DND-41 (cell line): ENCODE measurements around the gene TBC1D22A.

Experiments
- ATAC-seq: fragments of 200-7000 bp; cut with Tn5 transposase; 3 replicates; pipeline ENCODE4 v1.9.1; 2021; ENCODE audit warnings: low read depth; ENCODE audit not compliant: insufficient read depth
- DNase-seq: peaks from one replicate; pipeline ENCODE4 v3.0.0-alpha.2; 2020
- H2AFZ ChIP-seq: 2 replicates; pipeline ENCODE4 v1.6.0; 2012; ENCODE audit warnings: low read depth, low read length
- H3K27ac ChIP-seq: 2 replicates; pipeline ENCODE4 v1.5.1; 2012; ENCODE audit warnings: low read length, inconsistent platforms
- H3K27me3 ChIP-seq: fragments of 200-600 bp; sonication (generic); 2 replicates; pipeline ENCODE4 v1.6.0; 2012; ENCODE audit warnings: low read length, mild to moderate bottlenecking, inconsistent platforms; ENCODE audit not compliant: insufficient read depth, poor library complexity
- H3K36me3 ChIP-seq: 2 replicates; pipeline ENCODE4 v1.5.1; 2012; ENCODE audit warnings: low read length, inconsistent platforms; ENCODE audit not compliant: insufficient read depth
- H3K4me1 ChIP-seq: 2 replicates; pipeline ENCODE4 v1.5.1; 2012; ENCODE audit warnings: mild to moderate bottlenecking, low read length; ENCODE audit not compliant: insufficient read depth
- H3K4me2 ChIP-seq: 2 replicates; pipeline ENCODE4 v1.6.0; 2012; ENCODE audit warnings: mild to moderate bottlenecking, moderate library complexity, low read length, inconsistent platforms; ENCODE audit not compliant: insufficient read depth
- H3K4me3 ChIP-seq, 2 experiments: fragments of 200-600 bp in 1 of 2; shearing (Covaris generic) in 1 of 2; 2 replicates each; pipeline ENCODE4 v1.5.1; 2012 to 2016; ENCODE audit warnings: inconsistent platforms in 2 of 2, low read length in 2 of 2, mild to moderate bottlenecking in 2 of 2, low read depth in 1 of 2, moderate library complexity in 1 of 2
- H3K79me2 ChIP-seq: 2 replicates; pipeline ENCODE4 v1.6.0; 2012; ENCODE audit warnings: low read length, inconsistent platforms; ENCODE audit not compliant: insufficient read depth
- H3K9ac ChIP-seq: 2 replicates; pipeline ENCODE4 v1.6.0; 2012; ENCODE audit warnings: low read depth, mild to moderate bottlenecking, inconsistent platforms, low read length, moderate library complexity
- H3K9me3 ChIP-seq: 2 replicates; pipeline ENCODE4 v1.5.1; 2012; ENCODE audit warnings: low read length, moderate library complexity, mild to moderate bottlenecking, inconsistent platforms; ENCODE audit not compliant: insufficient read depth, severe bottlenecking
- H4K20me1 ChIP-seq: 2 replicates; pipeline ENCODE4 v1.6.0; 2012; ENCODE audit warnings: low read length; ENCODE audit not compliant: insufficient read depth
- CTCF ChIP-seq: IDR thresholded peaks from 2 replicates; pipeline ENCODE4 v1.5.1; 2012; ENCODE audit warnings: borderline replicate concordance, low read length, moderate library complexity, mild to moderate bottlenecking; ENCODE audit not compliant: poor library complexity, severe bottlenecking; ENCODE audit errors: extremely low read depth
- EZH2 ChIP-seq: IDR thresholded peaks from 3 replicates; pipeline ENCODE4 v1.6.1; 2012; ENCODE audit warnings: borderline replicate concordance, low read depth, mild to moderate bottlenecking, moderate library complexity, low read length, inconsistent platforms; ENCODE audit not compliant: severe bottlenecking

Gene TBC1D22A

DNA sequence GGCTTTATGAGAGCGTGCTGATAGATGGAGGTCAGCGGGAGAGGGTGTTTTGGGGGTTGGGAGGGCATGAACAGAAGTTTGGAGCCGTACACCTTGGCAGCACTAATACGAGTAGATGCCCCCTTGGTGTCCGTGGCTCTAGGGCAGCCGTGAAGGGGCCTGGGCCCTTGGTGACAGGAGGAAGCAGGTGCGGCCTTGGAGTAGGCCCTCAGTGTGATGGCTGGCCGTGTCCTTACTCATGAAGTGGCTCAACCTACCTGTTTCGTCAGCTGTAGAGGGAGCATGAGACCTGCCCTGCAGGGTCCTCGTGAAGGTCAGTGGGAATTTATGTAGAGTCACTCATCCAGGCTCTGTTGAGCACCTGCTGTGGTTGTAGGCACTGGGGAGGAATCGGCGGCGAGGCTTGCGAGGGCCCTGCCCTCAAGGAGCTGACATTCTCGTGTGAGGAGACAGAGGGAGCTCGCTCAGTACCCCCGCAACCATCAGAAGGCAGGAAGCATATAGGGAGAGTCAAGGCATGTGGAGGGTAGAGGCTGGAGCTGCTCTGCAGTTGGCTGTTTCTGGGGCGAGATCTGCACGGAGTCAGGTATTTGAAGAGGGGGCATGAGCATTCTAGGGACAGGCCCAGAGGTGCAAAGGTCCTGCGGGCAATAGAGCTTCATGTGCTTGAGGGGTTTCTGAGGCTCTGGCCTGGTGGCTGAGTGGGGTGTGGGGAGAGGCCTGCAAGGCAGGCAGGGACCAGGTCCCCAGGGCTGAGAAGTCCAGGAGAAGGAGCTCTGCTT is 39.6 kb downstream of the TBC1D22A start:
- Histone ChIP-seq H3K36me3 (peaks cover 74% of the 10 kb centered on the region), H3K4me2 (no peak overlapping the region), H3K4me1 (peaks cover 23% of the 10 kb centered on the region), H3K27me3 (no peaks in the 10 kb centered on the region), H3K9ac (no peak overlapping the region), H3K9me3 (no peaks in the 10 kb centered on the region), H3K27ac (no peak overlapping the region), H2AFZ (no peak overlapping the region), H3K79me2 (peaks cover 31% of the 10 kb centered on the region), H3K4me3 (no peak overlapping the region), H4K20me1 (peaks cover 22% of the 10 kb centered on the region)
- DNase-seq, result no peak
- no peak for ATAC-seq
- TF ChIP-seq EZH2 (no peak), CTCF (no peak)

GRCh38 chr22:46802608-46803027 is 40.2 kb downstream of the TBC1D22A start:
- Histone ChIP-seq H3K9ac (no peak overlapping the region), H3K27ac (no peak overlapping the region), H3K9me3 (no peaks in the 10 kb centered on the region), H3K27me3 (no peaks in the 10 kb centered on the region), H4K20me1 (peaks cover 23% of the 10 kb centered on the region), H3K4me2 (no peak overlapping the region), H3K4me3 (no peak overlapping the region), H3K36me3 (peaks cover 74% of the 10 kb centered on the region), H3K4me1 (peaks cover 29% of the 10 kb centered on the region), H2AFZ (no peak overlapping the region), H3K79me2 (peaks cover 36% of the 10 kb centered on the region)
- TF ChIP-seq CTCF (no peak), EZH2 (no peak)
- ATAC-seq (no peak), DNase-seq (no peak)

DNA sequence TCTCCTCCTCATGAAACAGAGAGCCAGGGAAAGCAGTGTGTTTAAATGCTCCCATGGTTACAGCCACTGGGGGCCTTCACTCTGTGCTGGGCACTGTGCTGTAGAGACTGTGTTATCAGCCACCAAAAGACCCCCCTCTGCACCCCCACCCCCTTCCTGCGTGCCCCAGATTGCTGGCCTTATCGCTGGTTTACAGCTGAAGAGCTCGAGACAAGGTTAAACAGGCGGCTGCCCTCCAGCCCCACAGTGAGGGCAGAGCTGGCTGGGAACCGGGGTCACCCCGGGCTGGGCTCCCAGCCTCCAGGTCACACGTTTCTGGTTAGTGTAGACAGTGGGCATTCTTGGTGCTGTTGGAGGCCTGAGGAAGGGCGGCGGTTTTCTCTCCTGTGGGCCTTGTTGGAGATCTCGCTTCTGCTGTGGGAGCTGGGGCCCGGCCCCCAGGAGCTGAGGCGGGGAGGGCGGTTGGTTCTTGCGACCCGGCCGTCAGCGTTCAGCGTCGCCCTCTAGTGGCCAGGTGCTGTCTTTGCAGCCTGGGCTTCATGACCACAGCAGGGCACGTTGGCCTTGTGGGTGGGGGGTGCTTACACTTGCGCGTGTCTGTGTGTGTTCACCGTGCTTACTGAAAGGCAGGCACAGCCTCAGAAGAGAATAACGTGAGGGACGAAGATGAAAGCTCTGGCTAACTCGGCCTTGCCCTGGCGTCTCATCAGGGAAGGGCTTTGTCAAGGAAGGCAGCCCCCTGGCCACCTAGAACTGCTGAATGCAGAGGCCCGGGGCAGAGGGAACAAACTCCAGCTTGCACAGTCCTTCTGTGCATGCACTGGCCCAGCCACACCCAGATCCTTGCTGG is 40.8 kb downstream of the TBC1D22A start:
- Histone ChIP-seq H3K36me3 (peaks cover 68% of the 10 kb centered on the region), H3K27me3 (no peaks in the 10 kb centered on the region), H3K79me2 (peaks cover 38% of the 10 kb centered on the region), H2AFZ (no peak overlapping the region), H3K9me3 (no peaks in the 10 kb centered on the region), H3K9ac (no peak overlapping the region), H4K20me1 (peaks cover 23% of the 10 kb centered on the region), H3K27ac (no peak overlapping the region; the same call in 1 of the 2 replicates), H3K4me1 (peaks cover 29% of the 10 kb centered on the region), H3K4me2 (no peak overlapping the region), H3K4me3 (no peak overlapping the region)
- DNase-seq (peak; percentile 52), ATAC-seq (0 out of 3 replicates have a peak, but pooled peaks have one; percentile 22)
- peak; percentile 97 for TF ChIP-seq CTCF
- TF ChIP-seq EZH2, result no peak
